GM12865 (cell line): ENCODE measurements around the gene DPP4.

ENCODE experiments used
- DNase-seq: peaks from one replicate; pipeline ENCODE4 v3.0.0; 2010; ENCODE audit warnings: low read depth
- H3K4me3 ChIP-seq: 2 replicates; pipeline ENCODE4 v1.5.1; 2011; ENCODE audit warnings: mild to moderate bottlenecking, low read depth, low read length, control low read depth
- CTCF ChIP-seq: IDR thresholded peaks from 2 replicates; pipeline ENCODE4 v1.5.1; 2011; ENCODE audit warnings: low read length, control low read depth, low read depth, inconsistent platforms; ENCODE audit not compliant: insufficient read depth; ENCODE audit errors: missing control alignments

Gene DPP4

DNA sequence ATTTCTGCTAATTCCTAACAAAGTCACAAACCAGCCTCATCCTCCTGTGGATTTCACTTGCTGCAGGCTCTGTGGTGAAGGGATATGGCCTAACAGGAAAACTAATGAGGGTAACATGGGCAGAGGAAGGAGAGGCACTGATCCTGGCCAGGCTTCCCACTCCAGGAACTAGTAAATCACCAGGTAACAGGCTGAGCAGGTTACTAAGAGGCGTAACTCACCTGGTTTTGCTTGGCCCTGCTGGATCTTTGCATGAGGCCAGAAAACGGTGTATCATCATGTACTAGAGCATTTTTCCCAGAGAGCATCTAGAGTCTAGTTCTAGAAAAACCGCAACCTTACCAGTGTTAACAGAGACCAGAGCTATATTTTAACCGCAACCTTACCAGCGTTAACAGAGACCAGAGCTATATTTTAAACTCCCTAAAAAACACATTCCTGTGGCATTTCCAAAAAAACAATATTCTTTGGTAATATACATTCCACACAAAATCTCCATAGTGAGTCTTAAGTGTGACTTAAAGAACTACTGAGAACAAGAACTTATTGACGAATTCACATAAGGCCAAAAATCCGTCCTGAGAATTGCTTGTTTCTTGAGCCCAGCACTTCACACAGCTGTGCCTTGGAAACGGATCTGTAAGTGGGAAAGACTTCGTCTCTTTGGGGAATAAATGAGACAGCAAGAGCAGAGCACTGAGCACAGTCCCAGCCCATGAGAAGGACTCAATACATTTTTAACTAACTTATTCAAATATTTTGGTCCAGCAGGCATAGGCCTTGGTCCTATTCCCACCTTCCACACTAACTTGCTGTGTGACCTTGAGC lies 43.4 kb downstream of the DPP4 start:
- TF ChIP-seq CTCF, result no peak
- DNase-seq, result no peak
- no peak overlapping the region for H3K4me3 ChIP-seq

DNA sequence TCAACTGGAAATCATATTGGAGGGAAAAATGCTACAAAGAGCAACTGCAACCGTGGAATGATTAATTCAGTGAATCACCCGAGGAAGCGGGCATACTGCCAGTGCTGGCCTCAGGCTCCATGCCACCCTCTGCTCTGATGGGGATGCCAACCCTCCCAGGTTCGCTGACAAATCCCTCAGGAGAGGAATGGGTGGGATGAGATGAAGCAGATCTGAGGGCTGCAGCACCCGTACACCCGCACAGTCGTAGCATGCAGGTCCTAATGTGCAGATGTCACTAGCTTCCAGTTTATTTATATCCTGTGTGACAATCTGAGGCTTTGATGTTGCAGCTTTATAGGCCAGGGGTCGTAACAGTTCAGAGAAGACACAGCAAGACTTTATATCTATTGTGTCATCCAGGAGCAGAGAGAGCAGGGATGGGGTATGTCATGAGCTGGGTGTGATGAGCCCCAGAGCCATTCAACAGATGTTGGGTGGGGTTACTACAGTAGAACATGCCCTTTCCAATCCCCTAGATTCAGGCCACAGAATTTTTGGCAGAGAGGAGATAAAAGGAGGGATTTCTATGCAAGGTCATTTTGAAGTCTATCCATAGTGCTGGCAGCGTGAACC lies 44.6 kb downstream of the DPP4 start:
- TF ChIP-seq CTCF, result no peak
- no peak for DNase-seq
- H3K4me3 ChIP-seq, result no peak overlapping the region

DNA sequence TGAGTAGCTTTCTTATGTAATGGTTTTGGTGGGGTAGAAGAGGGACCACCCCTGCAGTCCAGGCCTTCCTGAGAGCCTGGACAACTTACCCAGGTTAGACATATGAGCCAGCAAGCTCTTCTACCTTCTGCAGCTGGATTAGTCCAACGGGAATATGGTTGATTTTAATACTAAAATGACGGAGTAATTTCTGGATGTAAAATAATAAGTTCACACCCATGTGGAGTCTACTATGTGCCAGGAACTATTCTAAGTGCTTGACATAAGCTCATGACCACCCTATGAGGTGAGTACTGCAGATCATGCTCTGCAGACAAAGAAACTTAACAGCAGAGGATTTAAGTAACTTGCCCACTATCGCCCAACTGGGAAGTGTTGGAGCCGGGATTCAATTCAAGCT lies 45.5 kb downstream of the DPP4 start:
- H3K4me3 ChIP-seq, result no peak overlapping the region
- no peak for TF ChIP-seq CTCF
- DNase-seq, result no peak

DNA sequence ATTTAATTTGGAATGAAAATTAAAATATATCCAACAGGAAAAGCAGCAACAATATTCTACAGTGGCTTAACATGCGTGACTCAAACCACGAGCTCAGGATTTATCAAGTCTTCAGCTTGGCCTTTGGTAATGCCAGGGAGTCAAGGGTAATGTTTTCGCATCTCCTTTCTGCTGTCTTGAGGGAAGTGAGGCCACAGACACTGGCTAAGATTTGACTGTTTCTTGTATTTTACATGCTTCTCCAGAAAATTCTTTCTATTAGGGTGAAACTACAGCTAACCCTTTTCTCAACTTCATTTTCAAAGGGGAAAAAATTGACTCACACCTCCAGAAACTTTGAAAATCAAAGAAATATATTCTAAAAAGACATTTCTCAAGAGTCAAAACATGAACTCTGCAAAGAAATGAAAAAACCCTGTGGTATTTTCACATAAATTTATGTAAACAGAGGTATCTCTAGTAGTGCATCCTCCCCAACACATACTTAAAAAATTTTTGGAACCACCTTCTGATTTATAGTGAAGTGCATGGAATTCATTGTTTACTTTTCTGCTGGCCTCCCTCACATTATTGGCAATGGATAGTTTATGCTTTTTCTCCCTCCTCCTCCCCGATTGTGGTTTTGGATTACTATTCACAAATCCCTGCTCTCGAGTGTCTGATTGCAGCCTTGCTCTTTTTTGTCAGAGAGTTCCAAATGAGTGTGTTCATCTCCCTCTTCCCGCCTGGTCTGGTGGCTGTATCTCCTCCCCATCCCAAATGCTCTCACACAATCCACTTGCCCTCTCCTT lies 48.7 kb downstream of the DPP4 start:
- no peak for TF ChIP-seq CTCF
- DNase-seq, result no peak
- no peak overlapping the region for H3K4me3 ChIP-seq

DNA sequence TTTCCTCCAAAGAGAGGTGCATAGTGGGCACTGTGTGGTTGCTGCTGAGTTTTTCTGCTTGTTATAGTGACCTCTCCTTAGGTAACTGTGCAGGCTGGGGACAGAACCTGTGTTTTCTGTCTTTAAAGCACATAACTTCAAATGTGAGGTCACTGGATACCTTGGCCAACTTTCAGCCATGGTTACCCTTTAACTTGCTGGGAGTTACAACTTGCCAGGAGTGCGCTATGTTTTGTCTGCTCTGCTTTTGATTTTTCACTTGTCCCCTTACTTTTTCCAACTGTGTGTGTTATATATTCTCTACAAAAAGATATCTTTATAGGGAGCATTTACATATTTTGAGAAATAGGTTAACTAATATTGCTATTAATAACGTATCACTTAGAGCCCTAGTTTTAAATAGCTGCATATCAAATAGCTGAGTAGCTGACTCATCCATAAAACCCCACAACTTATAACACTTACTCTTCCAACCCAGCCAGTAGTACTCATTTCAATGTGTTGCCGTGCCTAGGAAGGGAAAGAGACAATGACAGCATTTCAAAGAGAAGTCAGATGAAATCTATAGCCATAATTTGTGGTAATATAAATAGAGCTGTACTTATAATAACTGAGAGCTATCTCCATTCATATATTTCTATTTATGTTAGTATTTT lies 51.6 kb downstream of the DPP4 start:
- no peak for TF ChIP-seq CTCF
- DNase-seq, result no peak
- H3K4me3 ChIP-seq, result no peak overlapping the region

DNA sequence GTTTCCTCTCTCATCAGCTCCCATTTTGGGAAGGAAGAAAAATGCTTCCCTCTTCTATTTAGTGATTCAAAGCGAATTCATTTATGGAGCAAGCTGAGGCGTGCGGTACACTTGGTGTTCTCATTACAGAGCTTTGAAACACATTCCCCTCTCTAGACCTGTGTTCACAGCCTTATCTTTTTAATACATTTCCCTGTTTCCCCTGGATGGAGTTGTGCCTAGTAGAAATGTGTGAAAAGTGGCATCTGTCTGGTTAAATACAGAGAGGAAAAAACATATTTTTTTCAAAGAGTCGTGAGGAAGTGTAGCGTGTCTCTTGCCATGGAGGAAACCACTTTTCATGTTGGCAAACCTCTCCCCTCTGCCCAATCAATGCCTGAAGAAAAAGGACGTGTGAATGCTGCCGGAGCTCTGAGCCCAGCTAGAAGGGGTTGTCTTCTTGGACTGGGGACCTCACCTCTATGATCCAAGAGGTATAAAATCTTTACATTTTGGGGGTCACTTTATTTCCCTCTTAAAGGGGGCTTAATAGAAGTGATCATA lies 52.4 kb downstream of the DPP4 start:
- no peak overlapping the region for H3K4me3 ChIP-seq
- TF ChIP-seq CTCF, result no peak
- no peak for DNase-seq
